8988T (cell line): ENCODE measurements around the gene BRD9.

ENCODE experiments used
- DNase-seq: peaks from one replicate; pipeline ENCODE4 v3.0.0; 2011

Gene BRD9

DNA sequence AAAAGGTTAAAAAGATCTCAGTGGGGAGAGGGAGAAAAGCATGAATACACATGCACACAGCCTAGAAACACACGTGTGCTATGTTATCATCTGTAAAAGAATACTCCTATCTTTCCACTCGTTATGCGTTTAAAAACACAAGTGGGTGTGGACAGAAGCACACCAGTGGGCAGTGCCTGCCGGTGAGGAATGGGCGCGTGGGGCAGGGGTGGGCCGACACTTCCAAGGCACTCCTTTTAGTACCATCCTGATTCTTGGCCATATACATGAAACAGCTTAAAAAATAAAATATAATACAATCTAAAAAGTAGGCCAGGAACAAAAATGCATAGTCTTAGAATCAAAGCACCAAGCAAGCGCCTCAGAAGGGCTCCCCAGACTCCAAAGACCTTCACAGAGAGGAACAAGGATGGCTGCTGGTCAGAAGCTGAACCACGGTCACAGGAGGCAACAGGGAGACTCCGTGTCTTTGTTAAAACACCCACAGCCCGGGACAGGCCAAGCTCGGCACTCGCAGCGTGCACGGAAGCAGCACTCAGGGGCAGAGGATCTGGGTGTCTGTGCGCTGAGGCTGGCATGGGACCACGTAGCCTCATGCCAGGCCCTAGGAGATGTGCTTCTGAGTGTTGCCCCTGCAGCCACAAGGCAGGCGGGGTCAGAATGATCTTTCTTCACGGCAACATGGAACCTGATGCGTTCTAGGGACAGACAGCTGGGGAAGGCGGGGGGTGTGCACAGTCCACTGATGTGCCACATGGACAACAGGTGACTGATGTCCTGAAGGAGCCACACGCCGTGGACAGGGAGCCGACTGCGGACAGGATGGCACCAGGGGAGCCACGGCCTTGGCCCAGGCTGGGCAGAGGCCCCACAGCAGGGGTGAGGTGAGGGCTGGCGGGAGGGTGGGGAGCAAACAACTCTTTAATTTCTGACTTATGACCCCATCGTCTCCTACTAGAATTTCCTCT, 15.9 kb downstream of the BRD9 start:
- DNase-seq, result no peak

DNA sequence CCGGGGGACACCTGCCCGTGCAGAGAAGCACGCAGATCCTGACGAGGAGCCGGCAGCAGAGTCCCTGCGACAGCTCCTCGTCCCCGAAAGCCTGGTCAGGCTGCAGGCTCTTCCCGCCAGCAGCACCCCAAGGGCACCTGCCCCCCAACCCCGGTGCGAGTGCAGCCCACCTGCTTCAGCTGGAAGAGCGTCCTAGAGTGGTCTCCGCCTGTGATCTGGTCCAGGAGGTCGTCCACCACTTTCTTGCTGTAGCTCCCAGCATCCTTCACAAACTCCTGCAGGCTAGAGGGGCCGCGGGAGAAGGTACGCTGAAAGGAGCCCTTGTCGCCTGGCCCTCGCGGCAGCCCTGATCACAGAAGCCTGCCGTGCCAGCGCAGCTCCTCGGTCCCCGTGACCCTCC, 16.7 kb downstream of the BRD9 start:
- DNase-seq, result no peak

GRCh38 chr5:873328-873727, 19.3 kb downstream of the BRD9 start:
- DNase-seq, result no peak

GRCh38 chr5:872301-872700, 20.3 kb downstream of the BRD9 start:
- no peak for DNase-seq

- DNase-seq, result no peak
These were observed 20.9 kb downstream of the BRD9 start for GRCh38 chr5:871596-872298.

GRCh38 chr5:870956-871355, 21.6 kb downstream of the BRD9 start:
- no peak for DNase-seq

GRCh38 chr5:868428-869135, 24.0 kb downstream of the BRD9 start:
- no peak for DNase-seq

GRCh38 chr5:867300-867870, 25.2 kb downstream of the BRD9 start:
- no peak for DNase-seq

DNA sequence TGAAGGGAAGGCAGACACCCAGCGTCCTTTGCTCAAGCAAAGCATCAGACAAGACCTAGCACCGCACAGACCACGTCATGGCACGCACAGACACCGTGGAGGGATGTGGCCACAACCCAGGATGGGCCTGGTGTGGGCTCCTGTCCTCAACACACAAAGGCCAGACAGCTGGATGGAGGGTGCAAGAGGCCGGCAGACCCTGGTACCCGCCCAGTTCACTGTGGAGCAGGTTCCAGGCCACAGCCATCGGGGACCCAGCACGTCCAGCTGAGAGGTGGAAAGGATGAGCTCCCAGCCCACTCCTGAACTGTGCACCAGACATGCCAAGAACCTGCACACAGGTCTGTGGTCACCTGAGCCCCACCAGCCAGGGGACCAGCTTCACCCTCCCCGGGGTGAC, 26.8 kb downstream of the BRD9 start:
- no peak for DNase-seq

- no peak for DNase-seq
These were observed 27.5 kb downstream of the BRD9 start for GRCh38 chr5:865168-865521.

DNA sequence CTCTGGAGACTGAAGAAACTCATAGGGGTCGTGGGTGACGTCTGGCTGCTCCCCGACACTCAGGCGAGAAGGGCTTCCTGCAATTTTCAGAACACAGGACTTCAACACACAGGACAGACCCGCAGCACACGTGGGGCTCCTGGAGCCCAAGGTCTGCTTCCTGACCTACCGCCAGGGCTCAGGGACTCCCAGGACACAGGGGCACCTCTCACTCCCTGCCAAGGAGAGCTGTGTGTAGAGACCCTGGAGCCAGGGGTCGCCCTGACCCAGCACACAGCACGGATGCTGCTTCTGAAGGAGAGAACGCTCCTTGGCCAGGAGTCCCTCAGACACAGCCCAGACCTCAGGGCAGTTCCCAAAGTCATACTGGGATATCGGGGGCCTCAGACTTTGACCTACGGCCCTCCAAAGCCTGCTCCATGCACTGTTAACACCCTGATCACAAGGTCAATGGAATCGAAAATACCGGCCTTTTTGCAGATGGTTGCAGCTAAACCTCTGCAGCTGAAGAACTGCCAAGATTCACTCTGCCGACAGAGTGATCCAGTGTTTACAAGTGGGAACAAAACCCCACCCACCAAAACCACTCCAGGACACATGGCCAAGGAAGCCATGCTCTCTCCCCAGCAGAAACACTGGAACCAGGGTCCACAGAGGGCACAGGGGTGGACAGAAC, 28.0 kb downstream of the BRD9 start:
- DNase-seq, result no peak

DNA sequence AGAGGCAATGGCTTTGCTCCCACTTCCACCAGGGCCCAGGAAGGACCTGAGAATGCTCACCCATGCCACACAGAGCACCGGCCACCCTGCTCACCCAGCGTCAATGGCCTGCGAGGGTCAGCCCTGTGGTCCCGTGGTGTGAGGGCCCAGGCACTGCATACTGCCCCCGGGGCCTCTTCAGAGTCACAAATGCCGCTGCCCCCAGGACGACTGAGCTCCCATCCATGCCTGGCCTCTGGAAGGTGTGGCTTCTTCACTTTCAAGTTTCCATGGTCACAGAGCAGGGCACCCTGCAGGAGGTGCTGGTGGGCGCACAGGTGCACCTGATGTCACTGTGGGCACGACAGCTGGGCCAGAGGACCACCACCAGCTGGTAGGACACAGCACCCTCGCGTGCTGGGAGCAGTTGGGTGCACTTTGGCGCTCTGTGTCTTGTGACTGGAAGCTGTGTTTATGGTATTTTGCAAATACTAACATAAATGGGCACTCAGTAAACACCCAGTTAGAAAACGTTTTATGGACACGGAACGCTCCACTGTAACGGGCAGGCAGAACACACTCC, 29.3 kb downstream of the BRD9 start:
- no peak for DNase-seq

DNA sequence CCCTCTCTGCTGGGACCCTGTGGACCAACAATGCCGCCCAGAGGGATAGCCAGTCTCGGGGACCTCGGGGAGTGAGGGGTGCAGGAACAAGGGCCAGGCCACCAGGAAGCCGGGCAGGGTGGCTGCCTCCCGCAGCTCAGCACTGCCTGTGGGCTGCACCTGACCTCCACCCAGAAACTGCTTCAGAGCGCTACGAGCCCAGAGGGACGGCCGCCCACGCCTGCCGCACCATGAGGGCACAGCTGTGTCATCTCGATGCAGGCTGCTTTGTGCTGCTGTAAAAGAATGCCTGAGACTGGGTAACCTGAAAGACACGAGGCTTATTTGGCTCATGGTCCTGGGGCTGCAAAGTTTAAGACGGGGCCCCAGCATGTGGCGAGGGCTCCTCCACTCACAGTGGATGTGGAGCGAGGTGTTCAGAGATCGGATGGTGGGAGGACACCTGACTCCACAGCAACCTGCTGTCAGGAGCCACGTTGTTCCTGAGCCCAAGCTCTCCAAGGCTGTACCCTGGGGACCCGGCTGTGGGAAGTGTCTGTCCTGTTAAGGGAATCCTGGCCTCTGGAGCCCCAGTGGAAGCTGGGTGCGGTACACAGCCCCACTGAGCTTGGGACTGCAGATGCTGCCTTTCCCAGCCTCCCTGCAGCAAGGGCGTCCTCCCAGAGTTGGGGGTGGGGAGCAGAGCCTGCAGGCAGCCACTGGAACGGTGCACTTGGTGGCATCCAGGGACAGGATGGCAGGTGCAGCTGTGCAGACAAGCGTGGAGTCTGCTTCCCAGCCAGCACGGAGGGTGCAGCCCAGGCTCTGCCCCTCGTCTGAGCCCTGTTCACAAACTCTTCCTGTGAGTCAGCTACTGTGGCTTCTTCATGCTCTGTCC, 30.0 kb downstream of the BRD9 start:
- DNase-seq, result no peak

DNA sequence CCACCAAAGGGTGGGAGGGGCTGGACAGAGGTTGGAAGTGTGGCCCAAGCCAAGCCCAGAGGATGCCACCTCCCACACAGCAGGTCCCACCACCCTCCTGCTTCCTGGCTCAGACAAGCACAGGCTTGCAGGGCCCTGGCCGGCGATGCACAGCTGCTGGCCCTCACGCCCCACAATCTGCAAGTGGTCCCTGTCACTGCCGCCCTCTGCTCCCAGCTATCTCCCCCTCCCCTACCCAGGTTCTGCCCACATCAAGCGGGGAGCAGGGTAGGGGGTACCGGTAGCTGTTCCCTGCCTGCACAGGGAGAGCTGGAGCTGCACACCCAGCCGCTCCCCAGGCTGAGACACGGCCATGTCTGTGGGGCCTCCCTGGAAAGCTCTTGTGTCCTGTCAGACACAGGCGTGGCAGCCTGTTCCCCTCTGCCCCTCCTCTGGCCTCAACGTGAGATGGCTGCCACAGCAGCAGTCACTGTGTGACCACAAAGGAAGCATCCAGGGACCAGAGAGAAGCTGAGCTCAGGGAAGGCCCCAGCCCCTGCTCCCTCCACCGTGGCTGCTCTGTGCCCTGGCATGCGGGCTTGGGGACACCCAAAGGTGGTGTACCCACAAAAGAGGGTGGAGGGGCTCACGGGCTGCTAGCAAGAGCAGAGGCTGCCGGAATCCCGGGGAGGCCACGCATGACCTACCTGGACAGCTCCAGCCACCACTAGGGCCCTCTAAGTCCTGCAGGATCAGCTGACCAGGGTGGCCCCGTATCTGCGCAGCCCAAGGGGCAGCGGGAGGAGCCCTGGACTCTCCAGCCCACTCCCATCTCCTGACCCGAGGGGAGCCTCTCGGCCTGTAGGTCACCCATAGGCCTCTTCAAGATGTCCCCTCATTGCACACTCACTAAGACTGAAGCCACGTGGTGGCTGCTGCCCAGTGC, 30.9 kb downstream of the BRD9 start:
- DNase-seq, result no peak

DNA sequence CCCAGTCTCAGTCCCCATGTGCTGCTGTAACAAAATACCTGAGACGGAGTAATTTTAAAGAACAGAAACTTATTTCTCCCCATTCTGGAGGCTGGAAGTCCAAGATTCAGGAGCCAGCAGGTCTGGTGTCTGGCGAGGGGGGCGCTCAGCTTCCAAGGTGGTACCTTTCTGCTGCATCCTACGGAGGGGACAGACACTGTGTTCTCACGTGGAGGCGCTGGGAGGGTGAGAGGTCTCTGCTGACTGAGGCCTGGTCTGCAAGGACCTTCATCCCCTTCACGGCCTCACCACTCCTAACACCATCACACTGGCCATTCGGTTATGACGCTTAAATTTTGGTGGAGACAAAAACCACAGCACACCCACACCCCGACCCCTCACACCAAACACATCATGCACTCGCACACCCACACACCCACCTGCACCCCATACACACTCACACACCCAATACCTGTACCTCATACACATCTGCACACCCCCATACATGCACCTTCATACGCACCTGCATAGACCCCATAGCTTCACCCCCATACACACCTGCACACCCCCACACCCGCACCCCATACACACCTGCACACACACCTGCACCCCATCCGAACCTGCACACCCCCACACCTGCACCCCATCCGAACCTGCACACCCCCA, 32.0 kb downstream of the BRD9 start:
- DNase-seq, result no peak

DNA sequence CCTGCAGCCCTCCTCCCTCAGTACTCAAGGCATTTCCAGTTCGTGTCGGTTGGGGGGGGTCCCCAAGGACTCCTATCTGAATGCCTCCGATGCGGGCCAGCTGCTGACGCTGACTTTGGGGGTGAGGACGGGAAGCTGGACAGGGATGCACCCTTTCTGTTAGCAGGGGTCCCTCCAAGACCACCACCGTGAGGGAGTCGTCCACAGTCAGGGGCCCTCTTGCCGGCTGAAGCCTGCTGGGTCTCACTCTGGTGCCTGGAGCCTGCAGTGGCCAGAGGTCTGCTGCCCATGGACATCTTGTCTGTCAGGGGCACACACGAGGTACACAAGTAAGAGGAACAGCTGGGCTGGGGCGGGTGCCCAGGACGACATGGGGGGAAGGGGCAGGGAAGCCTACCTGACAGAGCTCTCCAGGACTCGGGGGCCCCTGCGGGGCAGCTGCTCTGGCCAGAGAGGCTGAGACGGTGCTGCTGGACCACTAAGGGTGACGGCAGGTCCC, 32.8 kb downstream of the BRD9 start:
- DNase-seq, result no peak

GRCh38 chr5:859391-859790, 33.2 kb downstream of the BRD9 start:
- DNase-seq, result no peak

DNA sequence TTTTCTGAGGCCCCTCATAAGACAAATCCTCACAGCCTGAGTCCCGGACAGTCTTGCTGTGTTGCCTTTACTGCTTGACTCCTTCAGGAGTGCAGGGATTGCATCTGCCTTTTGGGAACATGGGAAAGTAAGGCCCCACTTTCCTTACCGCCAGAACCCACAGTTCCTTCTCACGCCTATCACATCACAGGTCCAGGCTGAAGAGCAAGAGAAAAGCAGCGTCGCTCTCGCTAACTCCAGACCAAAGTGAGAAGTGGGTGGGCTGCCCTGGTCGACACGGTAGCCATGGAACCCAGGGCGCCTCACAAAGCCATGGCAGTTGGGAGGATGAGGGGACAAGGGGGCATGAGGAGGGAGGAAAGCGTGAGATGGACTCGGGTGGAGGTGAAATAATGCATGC, 33.9 kb downstream of the BRD9 start:
- no peak for DNase-seq
